Measurements from ENCODE around the gene PRKAG2.

- no peak for TF ChIP-seq POLR2A (IDR thresholded peaks at IDR 0.05)
- no peak for TF ChIP-seq CTCF (IDR thresholded peaks at IDR 0.05)
These were observed 37.4 kb downstream of the PRKAG2 start for GRCh38 chr7:151839451-151839921.
